ENCODE data around the gene UGDH.

UGDH gene

DNA sequence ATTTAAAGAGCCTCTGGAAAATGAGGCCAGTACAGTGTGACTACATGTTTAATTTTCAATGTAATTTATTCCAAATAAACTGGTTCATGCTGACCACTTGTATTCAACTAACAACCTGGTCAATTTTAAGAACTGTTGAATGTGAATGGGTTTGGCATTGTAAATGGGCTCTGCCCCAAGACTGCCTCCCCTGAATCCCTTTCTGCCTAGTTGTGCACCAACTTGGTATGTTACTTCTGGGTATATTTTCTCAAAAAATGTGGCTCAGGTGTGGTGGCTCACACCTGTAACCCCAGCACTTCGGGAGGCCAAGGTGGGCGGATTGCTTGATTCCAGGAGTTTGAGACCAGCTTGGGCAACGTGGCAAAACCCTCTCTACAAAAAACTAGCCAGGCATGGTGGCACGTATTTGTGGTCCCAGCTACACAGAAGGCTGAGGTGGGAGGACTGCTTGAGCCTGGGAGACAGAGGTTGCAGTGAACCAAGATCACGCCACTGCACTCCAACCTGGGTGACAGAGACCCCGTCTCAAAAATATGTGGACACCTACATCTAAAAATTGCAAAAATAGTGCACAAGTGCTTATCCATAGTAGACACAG is 75.7 kb downstream of the UGDH start:
- no peak for DNase-seq

DNA sequence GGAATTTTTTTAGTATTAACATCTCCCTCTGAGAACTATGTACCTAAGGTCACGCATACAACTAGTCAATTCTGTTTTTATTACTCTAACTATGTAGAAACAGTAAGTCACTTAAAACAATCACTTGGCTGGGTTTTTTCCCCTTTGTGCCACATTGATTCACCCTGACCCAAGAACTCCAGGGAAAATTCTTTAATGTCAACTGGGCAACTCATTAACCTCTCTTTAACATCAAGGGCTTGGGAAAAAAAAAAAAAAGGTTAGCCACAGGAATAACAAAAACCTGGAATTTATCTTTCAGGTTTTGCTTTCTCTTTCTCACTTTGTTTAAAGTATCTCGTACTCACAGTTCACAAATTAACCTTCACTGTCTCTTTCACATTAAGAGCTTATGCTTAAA is 76.6 kb downstream of the UGDH start:
- DNase-seq = no peak
